ENCODE results near the gene SPRN. TPM values are rescaled to one million over a fixed set of nuclear protein-coding genes. Genes with fewer than 3 reads are reported as not detected.
"Not testable (repeated sequence)": the region's sequence is repeated elsewhere in the genome, so short reads cannot be mapped to it uniquely, and the experiment has no call there.

Gene SPRN
- total RNA-seq, 2 experiments from 2014 or later = not detected

GRCh38 chr10:133420028-133420427, 4.4 kb downstream of the SPRN start:
- POLR2A ChIA-PET = interaction anchor here (0.7 to 1.1 kb wide), 3 partner anchors 18 to 88 kb away, joined by 3 read pairs; no protein-coding TSS in a partner anchor
- Mint-ChIP-seq H3K36me3 (ENCODE audit: low read depth) (peaks cover 20% of the 10 kb centered on the region), H3K27me3 (no peaks in the 10 kb centered on the region), H3K9me3 (peaks cover 2% of the 10 kb centered on the region), H3K4me3 (no peak overlapping the region), H3K4me1 (ENCODE audit: low read depth) (no peaks in the 10 kb centered on the region), H3K27ac (no peak overlapping the region)
- ATAC-seq (no peak), DNase-seq (no peak)
- no peak for TF ChIP-seq CTCF (IDR thresholded peaks at IDR 0.05)
- CTCF ChIA-PET = interaction anchor here (2.3 kb wide), 1 partner anchor 91 kb away, joined by 7 read pairs; no protein-coding TSS in a partner anchor
- intact Hi-C loops (cut with micrococcal nuclease) = no loop called here

- CTCF ChIA-PET = interaction anchor here (2.3 kb wide), 1 partner anchor 90 kb away, joined by 7 read pairs; no protein-coding TSS in a partner anchor
- peaks cover 27% of the 10 kb centered on the region for H3K36me3 Mint-ChIP-seq (ENCODE audit: low read depth)
- no peak for TF ChIP-seq CTCF (IDR thresholded peaks at IDR 0.05)
- POLR2A ChIA-PET = interaction anchor here (0.7 to 1.3 kb wide), 3 partner anchors 28 to 88 kb away, joined by 3 read pairs; no protein-coding TSS in a partner anchor
- H3K27ac Mint-ChIP-seq = no peak overlapping the region
- H3K4me1 Mint-ChIP-seq (ENCODE audit: low read depth) = no peaks in the 10 kb centered on the region
- ATAC-seq (no peak), DNase-seq (no peak)
- H3K27me3 Mint-ChIP-seq = no peaks in the 10 kb centered on the region
- intact Hi-C loops (cut with micrococcal nuclease) = no loop called here
- H3K4me3 Mint-ChIP-seq = no peak overlapping the region
- H3K9me3 Mint-ChIP-seq = peaks cover 2% of the 10 kb centered on the region
Measured at GRCh38 chr10:133419211-133419950, 5.0 kb downstream of the SPRN start.

- Mint-ChIP-seq H3K36me3 (ENCODE audit: low read depth) (peaks cover 31% of the 10 kb centered on the region), H3K27ac (no peak overlapping the region), H3K27me3 (no peaks in the 10 kb centered on the region), H3K4me3 (no peak overlapping the region), H3K4me1 (ENCODE audit: low read depth) (no peaks in the 10 kb centered on the region), H3K9me3 (peaks cover 4% of the 10 kb centered on the region)
- ATAC-seq (no peak), DNase-seq (no peak)
- intact Hi-C loops (cut with micrococcal nuclease) = no loop called here
- TF ChIP-seq CTCF (IDR thresholded peaks at IDR 0.05) = no peak
- CTCF ChIA-PET = interaction anchor here (1.1 to 2.3 kb wide), 2 partner anchors 19 to 89 kb away, joined by 3 to 7 read pairs; no protein-coding TSS in a partner anchor
- POLR2A ChIA-PET = interaction anchor here (1.3 kb wide), 1 partner anchor 27 kb away, joined by 3 read pairs; no protein-coding TSS in a partner anchor
Measured at GRCh38 chr10:133418289-133418993, 6.0 kb downstream of the SPRN start.

- no peak for TF ChIP-seq CTCF (IDR thresholded peaks at IDR 0.05)
- no peak for ATAC-seq
- intact Hi-C loops (cut with micrococcal nuclease) = no loop called here
- no peak for DNase-seq
- no peaks in the 10 kb centered on the region for H3K27me3 Mint-ChIP-seq
- ChIA-PET CTCF (no interaction called here), POLR2A (interaction anchor here (0.7 kb wide), 1 partner anchor 68 kb away, joined by 3 read pairs; no protein-coding TSS in a partner anchor)
- H3K4me3 Mint-ChIP-seq = no peak overlapping the region
- H3K36me3 Mint-ChIP-seq (ENCODE audit: low read depth) = peaks cover 56% of the 10 kb centered on the region
- no peaks in the 10 kb centered on the region for H3K4me1 Mint-ChIP-seq (ENCODE audit: low read depth)
- peaks cover 20% of the 10 kb centered on the region for H3K9me3 Mint-ChIP-seq
- H3K27ac Mint-ChIP-seq = no peak overlapping the region
Measured at GRCh38 chr10:133415752-133416151, 8.7 kb downstream of the SPRN start.

GRCh38 chr10:133414401-133414800, 10.0 kb downstream of the SPRN start:
- POLR2A ChIA-PET; ATAC-seq; CTCF ChIA-PET; H3K27ac Mint-ChIP-seq; H3K4me3 Mint-ChIP-seq; intact Hi-C loops (cut with micrococcal nuclease); H3K27me3 Mint-ChIP-seq; H3K4me1 Mint-ChIP-seq (ENCODE audit: low read depth); DNase-seq: not testable (repeated sequence)
- H3K9me3 Mint-ChIP-seq = peaks cover 23% of the 10 kb centered on the region
- H3K36me3 Mint-ChIP-seq (ENCODE audit: low read depth) = peaks cover 69% of the 10 kb centered on the region
